ENCODE results near the gene RNF169.
"Not testable (repeated sequence)": the region's sequence is repeated elsewhere in the genome, so short reads cannot be mapped to it uniquely, and the experiment has no call there.

RNF169 gene

DNA sequence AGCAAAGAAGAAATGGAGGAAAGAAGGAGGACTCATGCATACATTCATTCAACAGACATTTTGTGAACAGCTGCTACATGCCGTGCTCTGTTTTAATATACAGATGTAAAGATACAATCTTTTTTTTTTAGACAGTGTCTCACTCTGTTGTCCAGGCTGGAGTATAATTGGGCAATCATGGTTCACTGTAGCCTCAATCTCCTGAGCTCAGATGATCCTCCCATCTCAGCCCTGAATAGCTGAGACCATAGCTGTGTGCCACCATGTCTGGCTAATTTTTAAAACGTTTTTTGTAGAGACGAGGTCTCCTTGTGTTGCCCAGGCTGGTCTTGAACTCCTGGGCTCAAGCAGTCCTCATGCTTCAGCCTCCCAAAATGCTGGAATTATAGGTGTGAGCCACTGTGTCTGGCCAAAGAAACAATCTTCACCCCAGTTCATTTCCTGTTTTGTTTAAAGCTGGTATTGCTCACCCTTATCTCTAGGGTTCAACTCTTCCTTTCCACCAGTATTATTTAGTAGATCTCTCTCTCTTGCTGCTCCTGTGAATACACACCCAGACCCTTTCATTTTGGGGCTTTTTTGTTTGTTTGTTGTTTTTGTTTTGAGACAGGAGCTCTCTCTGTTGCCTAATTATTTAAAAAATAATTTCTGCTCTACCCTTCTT, 69.8 kb downstream of the RNF169 start:
- no peaks in the 10 kb centered on the region for H3K9me3 ChIP-seq (ENCODE audit: severe bottlenecking)
- no peak for TF ChIP-seq CTCF (IDR thresholded peaks at IDR 0.05; ENCODE audit: low read depth, low read length)
- H3K36me3 ChIP-seq = peaks cover 24% of the 10 kb centered on the region
- H3K4me3 ChIP-seq (ENCODE audit: low read depth, low read length) = no peak overlapping the region
- no peaks in the 10 kb centered on the region for H3K27me3 ChIP-seq (ENCODE audit: insufficient read depth, low read depth, severe bottlenecking)
- DNase-seq = no peak
- H3K27ac ChIP-seq = no peak overlapping the region

DNA sequence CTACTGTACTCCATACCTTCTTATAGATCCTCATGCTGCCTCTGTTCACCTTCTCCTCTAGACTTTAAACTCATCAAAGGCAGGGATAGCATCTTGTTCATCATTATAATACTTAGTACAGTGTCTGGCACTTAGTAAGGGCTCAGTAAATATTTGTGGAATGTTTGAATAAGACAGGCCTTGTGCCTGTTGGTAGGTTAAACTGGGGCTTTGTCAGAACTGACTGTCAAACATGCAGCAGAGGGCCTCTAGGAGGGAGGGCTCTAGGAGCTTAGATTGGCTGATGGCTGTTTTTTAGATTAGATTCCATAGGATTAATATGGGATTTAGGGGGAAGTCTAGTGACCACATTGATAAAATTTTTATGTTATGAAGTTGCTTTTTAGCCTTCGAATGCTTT, 70.8 kb downstream of the RNF169 start:
- TF ChIP-seq CTCF (IDR thresholded peaks at IDR 0.05; ENCODE audit: low read depth, low read length) = no peak
- Histone ChIP-seq H3K27ac (no peak overlapping the region), H3K36me3 (peaks cover 24% of the 10 kb centered on the region), H3K27me3 (ENCODE audit: insufficient read depth, low read depth, severe bottlenecking) (no peaks in the 10 kb centered on the region), H3K4me3 (ENCODE audit: low read depth, low read length) (no peak overlapping the region), H3K9me3 (ENCODE audit: severe bottlenecking) (peaks cover 4% of the 10 kb centered on the region)
- no peak for DNase-seq

GRCh38 chr11:74820763-74821162, 72.1 kb downstream of the RNF169 start:
- H3K4me3 ChIP-seq (ENCODE audit: low read depth, low read length) = no peak overlapping the region
- no peak for DNase-seq
- H3K27me3 ChIP-seq (ENCODE audit: insufficient read depth, low read depth, severe bottlenecking) = no peaks in the 10 kb centered on the region
- peaks cover 6% of the 10 kb centered on the region for H3K9me3 ChIP-seq (ENCODE audit: severe bottlenecking)
- H3K36me3 ChIP-seq = peaks cover 36% of the 10 kb centered on the region
- no peak for TF ChIP-seq CTCF (IDR thresholded peaks at IDR 0.05; ENCODE audit: low read depth, low read length)
- no peak overlapping the region for H3K27ac ChIP-seq

GRCh38 chr11:74822170-74822569, 73.5 kb downstream of the RNF169 start:
- H3K36me3 ChIP-seq = peaks cover 48% of the 10 kb centered on the region
- no peak for DNase-seq
- no peak for TF ChIP-seq CTCF (IDR thresholded peaks at IDR 0.05; ENCODE audit: low read depth, low read length)

DNA sequence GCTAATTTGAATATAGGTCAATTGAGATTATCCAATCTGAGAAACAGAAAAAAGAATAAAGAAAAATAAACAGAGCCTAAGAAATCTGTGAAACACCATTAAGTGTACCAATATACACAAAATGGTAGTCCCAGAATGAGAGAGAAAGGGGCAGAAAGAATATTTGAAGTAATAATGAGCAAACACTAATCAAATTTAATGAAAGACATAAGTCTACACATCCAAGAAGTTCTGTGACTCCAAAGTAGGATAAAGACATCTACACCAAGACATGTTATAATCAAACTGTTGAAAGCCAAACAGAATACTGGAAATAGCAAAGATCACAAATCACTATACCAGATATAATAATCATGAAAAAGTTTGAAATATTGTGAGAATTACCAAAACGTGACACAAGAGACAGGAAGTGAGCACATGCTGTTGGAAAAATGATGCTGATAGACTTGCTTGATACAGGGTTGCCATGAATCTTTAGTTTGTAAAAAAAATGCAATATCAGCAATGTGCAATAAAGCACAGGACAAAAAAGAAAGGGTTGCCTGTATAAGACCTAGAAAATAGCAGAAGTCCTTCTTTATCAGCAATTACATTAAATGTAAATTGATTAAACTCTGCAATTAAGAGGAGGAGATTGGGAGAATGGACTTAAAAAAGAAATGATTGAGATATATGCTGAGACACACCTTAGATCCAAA, 75.8 kb downstream of the RNF169 start:
- Histone ChIP-seq H3K27ac (no peak overlapping the region), H3K27me3 (ENCODE audit: insufficient read depth, low read depth, severe bottlenecking) (no peaks in the 10 kb centered on the region), H3K9me3 (ENCODE audit: severe bottlenecking) (peaks cover 19% of the 10 kb centered on the region), H3K4me3 (ENCODE audit: low read depth, low read length) (no peak overlapping the region), H3K36me3 (peaks cover 52% of the 10 kb centered on the region)
- DNase-seq = no peak
- TF ChIP-seq CTCF (IDR thresholded peaks at IDR 0.05; ENCODE audit: low read depth, low read length) = no peak

More at GRCh38 chr11:74822170-74822569, 73.5 kb downstream of the RNF169 start:
- Histone ChIP-seq H3K27ac (no peak overlapping the region), H3K27me3 (ENCODE audit: insufficient read depth, low read depth, severe bottlenecking) (no peaks in the 10 kb centered on the region), H3K4me3 (ENCODE audit: low read depth, low read length) (no peak overlapping the region), H3K9me3 (ENCODE audit: severe bottlenecking) (peaks cover 17% of the 10 kb centered on the region)

GRCh38 chr11:74825596-74825995, 76.9 kb downstream of the RNF169 start:
- peaks cover 19% of the 10 kb centered on the region for H3K9me3 ChIP-seq (ENCODE audit: severe bottlenecking)
- H3K27ac ChIP-seq; DNase-seq; H3K4me3 ChIP-seq (ENCODE audit: low read depth, low read length); H3K27me3 ChIP-seq (ENCODE audit: insufficient read depth, low read depth, severe bottlenecking): not testable (repeated sequence)
- peaks cover 53% of the 10 kb centered on the region for H3K36me3 ChIP-seq

Measured in WERI-Rb-1 (cell line).